ENCODE results near the gene AP3B2.

Gene AP3B2

DNA sequence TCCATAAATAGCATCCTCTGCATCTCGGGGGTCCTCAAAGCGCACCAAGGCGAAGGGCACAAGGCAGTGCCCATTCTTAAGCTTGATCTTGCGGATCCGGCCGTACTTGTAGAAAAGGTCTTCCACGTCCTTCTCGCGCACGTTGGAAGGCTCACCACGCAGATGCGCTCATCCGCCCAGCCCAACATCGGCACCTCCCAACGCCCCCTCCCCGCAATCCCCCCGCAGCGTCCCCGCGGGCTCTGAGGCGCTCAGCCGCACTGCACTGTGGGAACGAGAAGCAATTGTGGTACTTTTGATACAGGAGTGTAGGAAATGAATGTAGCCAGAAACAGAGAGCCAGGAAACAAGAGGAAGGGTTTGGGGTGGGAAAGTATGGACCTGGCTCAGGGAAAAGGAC is 17.5 kb downstream of the AP3B2 start:
- H3K27ac ChIP-seq: no peak overlapping the region
- TF ChIP-seq, protein P1, sequence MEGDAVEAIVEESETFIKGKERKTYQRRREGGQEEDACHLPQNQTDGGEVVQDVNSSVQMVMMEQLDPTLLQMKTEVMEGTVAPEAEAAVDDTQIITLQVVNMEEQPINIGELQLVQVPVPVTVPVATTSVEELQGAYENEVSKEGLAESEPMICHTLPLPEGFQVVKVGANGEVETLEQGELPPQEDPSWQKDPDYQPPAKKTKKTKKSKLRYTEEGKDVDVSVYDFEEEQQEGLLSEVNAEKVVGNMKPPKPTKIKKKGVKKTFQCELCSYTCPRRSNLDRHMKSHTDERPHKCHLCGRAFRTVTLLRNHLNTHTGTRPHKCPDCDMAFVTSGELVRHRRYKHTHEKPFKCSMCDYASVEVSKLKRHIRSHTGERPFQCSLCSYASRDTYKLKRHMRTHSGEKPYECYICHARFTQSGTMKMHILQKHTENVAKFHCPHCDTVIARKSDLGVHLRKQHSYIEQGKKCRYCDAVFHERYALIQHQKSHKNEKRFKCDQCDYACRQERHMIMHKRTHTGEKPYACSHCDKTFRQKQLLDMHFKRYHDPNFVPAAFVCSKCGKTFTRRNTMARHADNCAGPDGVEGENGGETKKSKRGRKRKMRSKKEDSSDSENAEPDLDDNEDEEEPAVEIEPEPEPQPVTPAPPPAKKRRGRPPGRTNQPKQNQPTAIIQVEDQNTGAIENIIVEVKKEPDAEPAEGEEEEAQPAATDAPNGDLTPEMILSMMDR (IDR thresholded peaks at IDR 0.05; ENCODE audit: low read depth, low read length): no peak
- no peak for DNase-seq
- H3K9me3 ChIP-seq (ENCODE audit: severe bottlenecking): no peaks in the 10 kb centered on the region
- no peak overlapping the region for H3K4me3 ChIP-seq (ENCODE audit: low read depth, low read length)
- peaks cover 27% of the 10 kb centered on the region for H3K36me3 ChIP-seq
- no peaks in the 10 kb centered on the region for H3K27me3 ChIP-seq (ENCODE audit: insufficient read depth, low read depth, severe bottlenecking)

DNA sequence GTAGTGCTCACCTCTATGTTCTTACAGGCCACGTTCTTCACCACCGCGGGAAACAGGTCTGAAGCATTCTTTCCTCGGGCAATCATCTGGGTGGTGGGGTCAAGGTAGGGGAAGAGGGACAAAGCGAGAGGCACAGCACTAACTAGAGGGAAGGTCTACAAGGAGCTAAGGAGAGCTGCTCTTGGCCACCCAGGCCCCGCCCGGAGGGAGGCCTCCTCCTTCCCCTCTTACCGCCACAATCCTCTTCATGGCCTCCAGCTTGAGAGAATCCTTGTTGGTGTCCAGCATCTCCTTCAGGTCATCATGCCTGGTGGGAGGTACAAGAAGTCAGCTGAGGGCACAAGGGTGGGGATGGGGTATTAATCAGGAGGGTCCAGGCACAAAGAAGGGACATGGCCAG is 20.5 kb downstream of the AP3B2 start:
- Histone ChIP-seq H3K36me3 (peaks cover 31% of the 10 kb centered on the region), H3K27me3 (ENCODE audit: insufficient read depth, low read depth, severe bottlenecking) (no peaks in the 10 kb centered on the region), H3K9me3 (ENCODE audit: severe bottlenecking) (no peaks in the 10 kb centered on the region), H3K27ac (peak overlapping the region; percentile 45), H3K4me3 (ENCODE audit: low read depth, low read length) (no peak overlapping the region)
- TF ChIP-seq, protein P1 (IDR thresholded peaks at IDR 0.05; ENCODE audit: low read depth, low read length): no peak
- DNase-seq: peak; percentile 39

DNA sequence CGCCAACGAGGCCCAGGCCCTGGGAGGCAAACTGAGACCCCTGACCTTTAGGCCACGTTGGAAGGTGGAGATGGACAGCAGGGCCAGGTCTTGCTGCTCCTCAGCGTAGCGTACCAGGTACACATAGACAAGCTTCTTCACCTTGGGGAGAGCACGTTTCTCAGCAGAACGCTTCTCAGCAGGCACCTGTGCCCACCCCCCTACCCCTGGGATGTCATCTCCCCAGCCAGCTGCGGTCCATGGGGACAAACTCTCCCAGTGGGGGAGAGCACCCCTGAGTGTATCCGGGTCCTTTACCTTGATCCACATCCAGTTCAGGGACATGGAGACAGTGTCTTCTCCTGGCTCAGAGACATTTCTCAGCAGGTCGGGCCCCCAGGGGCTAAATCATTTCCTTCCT is 21.0 kb downstream of the AP3B2 start:
- no peak overlapping the region for H3K4me3 ChIP-seq (ENCODE audit: low read depth, low read length)

DNA sequence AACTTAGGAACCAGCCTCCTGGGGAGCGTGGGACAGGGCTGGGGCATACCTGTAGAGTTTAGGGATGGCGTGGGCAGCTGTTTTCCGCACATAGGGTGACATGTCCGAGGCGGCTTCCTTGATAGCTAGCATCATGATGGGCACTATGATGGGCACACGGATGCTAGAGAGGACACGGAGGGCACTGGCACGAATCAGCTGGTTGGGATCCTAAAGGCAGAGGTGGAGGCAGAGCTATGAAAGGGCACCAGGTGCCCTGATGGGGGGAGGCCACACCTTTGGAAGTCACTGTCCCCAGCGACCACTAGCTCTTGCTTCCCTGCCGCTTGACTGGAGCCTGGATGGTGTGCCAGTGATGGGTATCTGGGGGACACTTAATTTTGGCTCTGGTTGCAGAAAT is 28.3 kb downstream of the AP3B2 start:
- no peaks in the 10 kb centered on the region for H3K9me3 ChIP-seq (ENCODE audit: severe bottlenecking)
- TF ChIP-seq, protein P1 (IDR thresholded peaks at IDR 0.05; ENCODE audit: low read depth, low read length): no peak
- peaks cover 36% of the 10 kb centered on the region for H3K36me3 ChIP-seq
- no peaks in the 10 kb centered on the region for H3K27me3 ChIP-seq (ENCODE audit: insufficient read depth, low read depth, severe bottlenecking)
- no peak overlapping the region for H3K4me3 ChIP-seq (ENCODE audit: low read depth, low read length)
- no peak for DNase-seq
- H3K27ac ChIP-seq: no peak overlapping the region

More for the DNA sequence above, 21.0 kb downstream of the AP3B2 start:
- peaks cover 31% of the 10 kb centered on the region for H3K36me3 ChIP-seq
- TF ChIP-seq, protein P1 (IDR thresholded peaks at IDR 0.05; ENCODE audit: low read depth, low read length): no peak
- peak overlapping the region; percentile 45; the same call in 1 of the 2 replicates for H3K27ac ChIP-seq
- H3K9me3 ChIP-seq (ENCODE audit: severe bottlenecking): no peaks in the 10 kb centered on the region
- no peak for DNase-seq
- H3K27me3 ChIP-seq (ENCODE audit: insufficient read depth, low read depth, severe bottlenecking): no peaks in the 10 kb centered on the region

DNA sequence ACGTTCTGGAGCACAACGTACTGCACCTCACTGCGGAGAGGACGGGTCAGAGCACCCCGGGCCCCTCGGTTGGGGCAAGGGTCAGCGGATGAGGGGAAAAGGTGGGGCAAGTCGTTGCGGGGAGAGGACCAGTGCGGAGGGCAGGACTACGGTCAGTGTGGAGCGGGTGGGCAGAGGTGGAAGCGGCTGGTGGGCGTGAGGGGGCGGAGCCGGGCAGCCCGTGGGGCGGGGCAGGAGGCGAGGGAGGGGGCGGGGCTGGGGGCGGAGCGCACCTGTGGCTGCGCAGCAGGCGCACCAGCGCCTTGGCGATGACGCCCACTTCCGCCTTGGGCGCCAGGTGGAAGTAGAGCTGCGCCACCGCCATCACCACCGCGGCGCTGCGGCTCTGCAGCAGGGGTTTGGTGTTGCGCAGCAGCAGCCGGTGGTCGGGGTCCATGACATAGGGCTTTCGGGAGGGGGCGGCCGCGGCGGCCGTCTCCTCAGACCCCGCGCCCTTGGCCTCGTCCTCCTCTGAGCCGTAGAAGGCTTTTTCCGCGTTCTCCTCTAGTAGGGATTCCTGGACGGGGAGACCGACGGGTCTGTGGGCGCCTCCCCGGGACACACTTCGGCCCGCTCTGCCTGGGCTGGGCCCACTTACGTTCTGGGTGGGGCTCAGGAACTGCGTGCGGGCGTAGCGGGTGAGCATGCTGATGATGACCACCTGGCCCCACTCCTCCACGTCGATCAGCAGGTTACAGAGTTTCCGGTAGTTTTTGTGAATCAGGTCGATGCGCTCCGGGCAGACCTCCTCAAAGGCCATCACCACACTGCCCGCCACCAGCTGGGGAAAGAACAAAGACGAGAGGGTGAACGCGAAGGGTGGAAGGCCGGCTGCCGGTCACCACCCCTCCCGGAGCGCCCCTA is 29.2 kb downstream of the AP3B2 start:
- TF ChIP-seq, protein P1 (IDR thresholded peaks at IDR 0.05; ENCODE audit: low read depth, low read length): no peak
- H3K27ac ChIP-seq: peak overlapping the region; percentile 54

More for the DNA sequence above, 29.2 kb downstream of the AP3B2 start:
- peak; percentile 65 for DNase-seq
- peak overlapping the region; percentile 34 for H3K4me3 ChIP-seq (ENCODE audit: low read depth, low read length)
- H3K27me3 ChIP-seq (ENCODE audit: insufficient read depth, low read depth, severe bottlenecking): no peaks in the 10 kb centered on the region
- no peaks in the 10 kb centered on the region for H3K9me3 ChIP-seq (ENCODE audit: severe bottlenecking)
- H3K36me3 ChIP-seq: peaks cover 44% of the 10 kb centered on the region

Data from WERI-Rb-1 (cell line).